ENCODE data around the gene ENTREP1.

The ENTREP1 gene

DNA sequence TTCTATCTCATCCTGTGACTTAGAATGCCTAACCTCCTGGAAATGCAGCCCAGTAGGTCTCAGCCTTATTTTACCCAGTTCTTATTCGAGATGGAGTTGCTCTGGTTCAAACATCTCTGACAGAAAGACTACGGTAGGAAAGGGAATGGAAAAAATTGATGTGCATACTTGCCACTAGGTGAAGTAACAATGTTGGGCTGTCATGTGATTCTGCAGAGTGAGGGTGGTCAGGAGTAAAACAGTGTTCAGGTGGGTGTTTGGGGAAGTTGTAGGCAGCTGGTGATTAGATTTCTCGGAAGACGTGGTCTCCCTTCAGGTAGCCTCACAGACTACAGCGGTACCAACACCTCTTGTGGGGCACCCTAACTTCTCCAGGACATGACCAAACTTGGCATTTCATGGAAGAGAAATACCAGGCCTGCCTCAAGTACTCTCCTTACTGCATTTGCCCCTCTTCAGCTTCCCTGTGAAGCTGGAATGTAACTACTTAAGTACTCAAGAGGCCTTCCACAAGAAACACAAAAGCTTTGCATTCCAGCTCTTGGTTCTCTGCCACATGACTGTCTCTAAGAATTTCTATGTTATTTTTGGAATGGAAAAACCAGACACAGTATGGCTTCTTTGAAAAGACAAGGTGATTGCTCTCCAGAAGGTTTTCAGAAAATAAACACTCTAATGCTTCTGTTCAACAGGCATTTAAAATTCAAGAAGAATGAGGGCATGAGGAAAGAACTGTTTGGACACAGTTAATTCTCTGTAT is 17.4 kb upstream of the ENTREP1 start:
- Mint-ChIP-seq H3K27me3 (ENCODE audit: low read depth) (peaks cover 4% of the 10 kb centered on the region), H3K27ac (no peak overlapping the region), H3K4me3 (no peak overlapping the region), H3K9me3 (peaks cover 8% of the 10 kb centered on the region), H3K4me1 (ENCODE audit: low read depth) (no peaks in the 10 kb centered on the region), H3K36me3 (ENCODE audit: low read depth) (no peaks in the 10 kb centered on the region)

- H3K4me1 Mint-ChIP-seq (ENCODE audit: low read depth): no peaks in the 10 kb centered on the region
- peaks cover 4% of the 10 kb centered on the region for H3K27me3 Mint-ChIP-seq (ENCODE audit: low read depth)
- peaks cover 8% of the 10 kb centered on the region for H3K9me3 Mint-ChIP-seq
- no peak overlapping the region for H3K4me3 Mint-ChIP-seq
- no peak overlapping the region for H3K27ac Mint-ChIP-seq
- H3K36me3 Mint-ChIP-seq (ENCODE audit: low read depth): no peaks in the 10 kb centered on the region
These were observed 16.6 kb upstream of the ENTREP1 start for GRCh38 chr9:69308206-69308931.

GRCh38 chr9:69313175-69313574 is 11.8 kb upstream of the ENTREP1 start:
- Mint-ChIP-seq H3K27me3 (ENCODE audit: low read depth) (peaks cover 4% of the 10 kb centered on the region), H3K9me3 (peaks cover 18% of the 10 kb centered on the region), H3K36me3 (ENCODE audit: low read depth) (no peaks in the 10 kb centered on the region), H3K4me3 (no peak overlapping the region), H3K4me1 (ENCODE audit: low read depth) (no peaks in the 10 kb centered on the region), H3K27ac (no peak overlapping the region)

- no peaks in the 10 kb centered on the region for H3K36me3 Mint-ChIP-seq (ENCODE audit: low read depth)
- H3K9me3 Mint-ChIP-seq: peaks cover 18% of the 10 kb centered on the region
- H3K4me1 Mint-ChIP-seq (ENCODE audit: low read depth): no peaks in the 10 kb centered on the region
- H3K4me3 Mint-ChIP-seq: no peak overlapping the region
- H3K27ac Mint-ChIP-seq: no peak overlapping the region
- no peaks in the 10 kb centered on the region for H3K27me3 Mint-ChIP-seq (ENCODE audit: low read depth)
These were observed 10.5 kb upstream of the ENTREP1 start for GRCh38 chr9:69314547-69314946.

- H3K36me3 Mint-ChIP-seq (ENCODE audit: low read depth): no peaks in the 10 kb centered on the region
- no peak overlapping the region for H3K4me3 Mint-ChIP-seq
- H3K4me1 Mint-ChIP-seq (ENCODE audit: low read depth): no peaks in the 10 kb centered on the region
- peaks cover 15% of the 10 kb centered on the region for H3K9me3 Mint-ChIP-seq
- H3K27ac Mint-ChIP-seq: no peak overlapping the region
- peaks cover 13% of the 10 kb centered on the region for H3K27me3 Mint-ChIP-seq (ENCODE audit: low read depth)
These were observed 7.9 kb upstream of the ENTREP1 start for GRCh38 chr9:69317081-69317480.

DNA sequence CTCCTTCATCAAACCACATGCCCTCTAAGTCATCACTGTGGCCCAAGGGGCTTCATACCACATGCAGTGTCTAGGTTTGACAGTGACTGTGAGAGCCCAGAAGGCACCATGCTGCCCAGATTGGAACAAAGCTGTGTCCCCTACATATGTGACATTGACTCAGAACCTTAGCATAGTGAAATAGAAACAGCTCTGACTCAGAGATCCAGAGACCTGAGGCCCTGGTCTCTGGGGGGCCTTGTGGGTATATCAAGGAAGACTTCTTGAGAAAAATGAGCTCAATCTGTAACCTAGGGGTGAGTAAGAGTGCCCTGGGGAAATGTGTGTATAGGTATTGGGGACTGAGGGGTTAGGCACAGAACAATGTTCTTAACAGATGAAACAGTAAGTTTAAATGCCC is 7.1 kb upstream of the ENTREP1 start:
- Mint-ChIP-seq H3K36me3 (ENCODE audit: low read depth) (no peaks in the 10 kb centered on the region), H3K4me3 (no peak overlapping the region), H3K27ac (no peak overlapping the region), H3K9me3 (peaks cover 10% of the 10 kb centered on the region), H3K27me3 (ENCODE audit: low read depth) (peaks cover 18% of the 10 kb centered on the region), H3K4me1 (ENCODE audit: low read depth) (no peaks in the 10 kb centered on the region)

- Mint-ChIP-seq H3K4me1 (ENCODE audit: low read depth) (no peaks in the 10 kb centered on the region), H3K27me3 (ENCODE audit: low read depth) (peaks cover 32% of the 10 kb centered on the region)
These were observed 5.5 kb upstream of the ENTREP1 start for GRCh38 chr9:69319324-69320025.

DNA sequence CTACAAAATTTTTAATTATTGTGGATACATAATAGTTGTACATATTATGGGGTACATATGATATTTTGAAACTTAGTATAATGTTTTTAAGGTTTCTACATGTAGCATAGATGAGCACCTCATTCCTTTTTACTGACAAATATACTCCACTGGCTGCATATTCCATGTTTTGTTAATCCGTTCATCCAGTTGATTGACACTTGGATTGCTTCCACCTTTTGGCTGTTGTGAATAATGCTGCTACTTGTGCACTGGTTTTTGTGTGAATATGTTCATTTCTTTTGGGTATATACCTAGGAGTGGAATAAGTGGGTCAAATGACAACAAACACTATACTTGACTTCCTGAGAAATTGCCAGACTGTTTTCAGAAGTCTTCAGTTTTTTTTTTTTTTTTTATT is 2.8 kb upstream of the ENTREP1 start:
- Mint-ChIP-seq H3K27me3 (ENCODE audit: low read depth) (peaks cover 51% of the 10 kb centered on the region), H3K9me3 (no peaks in the 10 kb centered on the region), H3K4me1 (ENCODE audit: low read depth) (no peaks in the 10 kb centered on the region), H3K4me3 (no peak overlapping the region), H3K36me3 (ENCODE audit: low read depth) (no peaks in the 10 kb centered on the region), H3K27ac (no peak overlapping the region)

More at GRCh38 chr9:69319324-69320025, 5.5 kb upstream of the ENTREP1 start:
- Mint-ChIP-seq H3K27ac (no peak overlapping the region), H3K36me3 (ENCODE audit: low read depth) (no peaks in the 10 kb centered on the region), H3K9me3 (no peaks in the 10 kb centered on the region), H3K4me3 (no peak overlapping the region)

DNA sequence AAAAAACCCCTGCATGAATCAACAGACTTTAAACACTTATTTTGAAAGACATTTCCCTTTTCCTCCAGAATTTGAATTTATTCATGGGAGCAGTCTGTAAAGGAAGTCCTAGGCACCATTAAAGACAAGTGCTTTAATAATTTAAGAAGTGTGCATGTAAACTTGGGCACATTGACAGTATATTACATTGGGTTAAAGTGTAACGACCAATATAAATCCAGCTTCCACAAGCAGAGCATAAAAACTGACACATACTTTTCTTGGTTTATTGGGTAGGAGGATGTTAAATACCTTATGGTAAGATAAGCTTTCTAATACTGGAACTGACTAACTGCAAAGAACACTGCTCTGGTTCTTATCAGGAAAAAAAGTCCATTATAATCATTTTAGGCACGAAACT is 1.2 kb upstream of the ENTREP1 start:
- Mint-ChIP-seq H3K4me3 (no peak overlapping the region), H3K27me3 (ENCODE audit: low read depth) (peaks cover 66% of the 10 kb centered on the region), H3K4me1 (ENCODE audit: low read depth) (no peaks in the 10 kb centered on the region), H3K27ac (no peak overlapping the region), H3K9me3 (no peaks in the 10 kb centered on the region), H3K36me3 (ENCODE audit: low read depth) (no peaks in the 10 kb centered on the region)

DNA sequence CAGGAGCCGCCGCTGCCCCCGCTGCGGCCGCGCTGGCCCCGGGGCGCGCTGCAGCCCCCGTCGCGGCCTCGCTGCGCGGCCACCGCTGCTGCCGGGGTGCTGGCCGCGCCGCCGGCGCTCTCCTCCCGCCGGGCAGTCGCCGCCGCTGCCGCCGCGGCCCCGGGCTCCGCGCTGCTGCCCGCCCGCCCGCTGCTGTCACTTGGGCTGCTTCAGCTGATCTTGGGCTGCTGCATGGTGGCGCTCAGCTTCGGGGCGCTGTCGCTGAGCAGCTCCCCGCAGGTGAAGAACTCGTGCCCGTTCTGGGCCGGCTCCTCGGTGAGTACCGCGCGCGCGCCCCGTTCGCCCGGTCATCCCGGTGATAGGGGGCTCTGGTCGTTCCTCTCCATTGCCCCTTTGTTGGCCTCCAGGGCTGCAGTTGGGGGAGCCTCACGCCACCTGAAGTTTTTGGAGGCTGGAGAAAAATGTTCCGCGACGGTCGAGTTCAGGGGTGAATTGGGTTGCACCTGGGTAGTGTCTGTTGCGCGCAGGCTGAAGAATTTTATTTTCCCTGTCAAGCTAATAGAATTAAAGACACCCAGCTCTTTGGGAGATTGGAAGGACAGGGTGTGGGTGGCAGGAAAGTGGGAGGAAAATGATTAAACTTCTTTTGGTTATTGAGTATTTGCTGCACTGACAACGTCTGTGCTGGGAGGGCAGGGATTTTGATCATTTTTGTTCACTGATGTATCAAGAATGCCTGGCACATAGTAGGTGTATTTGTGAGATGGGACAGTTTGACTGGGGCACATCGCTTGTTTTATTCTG is 596 bp downstream of the ENTREP1 start:
- no peaks in the 10 kb centered on the region for H3K9me3 Mint-ChIP-seq
- no peak overlapping the region for H3K4me3 Mint-ChIP-seq
- no peaks in the 10 kb centered on the region for H3K36me3 Mint-ChIP-seq (ENCODE audit: low read depth)
- peaks cover 68% of the 10 kb centered on the region for H3K27me3 Mint-ChIP-seq (ENCODE audit: low read depth)
- no peak overlapping the region for H3K27ac Mint-ChIP-seq
- H3K4me1 Mint-ChIP-seq (ENCODE audit: low read depth): no peaks in the 10 kb centered on the region

GRCh38 chr9:69326261-69326660 is 1.2 kb downstream of the ENTREP1 start:
- no peak overlapping the region for H3K4me3 Mint-ChIP-seq
- peaks cover 68% of the 10 kb centered on the region for H3K27me3 Mint-ChIP-seq (ENCODE audit: low read depth)
- H3K27ac Mint-ChIP-seq: no peak overlapping the region
- no peaks in the 10 kb centered on the region for H3K36me3 Mint-ChIP-seq (ENCODE audit: low read depth)
- H3K4me1 Mint-ChIP-seq (ENCODE audit: low read depth): no peaks in the 10 kb centered on the region
- H3K9me3 Mint-ChIP-seq: no peaks in the 10 kb centered on the region

- Mint-ChIP-seq H3K27ac (no peak overlapping the region), H3K9me3 (no peaks in the 10 kb centered on the region), H3K36me3 (ENCODE audit: low read depth) (no peaks in the 10 kb centered on the region), H3K27me3 (ENCODE audit: low read depth) (peaks cover 50% of the 10 kb centered on the region), H3K4me1 (ENCODE audit: low read depth) (no peaks in the 10 kb centered on the region), H3K4me3 (no peak overlapping the region)
These were observed 5.6 kb downstream of the ENTREP1 start for GRCh38 chr9:69330580-69330979.

DNA sequence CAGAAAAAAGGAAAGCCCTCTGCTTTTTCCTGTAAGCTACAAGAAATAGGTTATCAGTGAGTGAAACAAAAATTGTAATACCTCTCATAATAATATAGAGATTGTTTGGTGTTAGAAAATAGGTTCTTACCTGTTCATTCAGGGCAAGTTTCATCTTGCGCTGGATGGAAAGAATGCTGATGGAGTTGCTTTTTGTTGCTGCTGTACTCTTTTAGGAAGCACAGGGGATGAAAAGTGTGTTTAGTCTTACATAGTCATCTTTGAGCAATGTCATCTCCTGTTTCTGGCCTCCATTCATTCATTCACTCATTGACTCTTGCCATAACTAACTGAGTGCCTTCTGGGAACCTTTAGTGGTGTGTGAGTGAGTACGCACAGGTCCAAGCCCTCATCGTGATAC is 6.4 kb downstream of the ENTREP1 start:
- Mint-ChIP-seq H3K4me1 (ENCODE audit: low read depth) (no peaks in the 10 kb centered on the region), H3K36me3 (ENCODE audit: low read depth) (no peaks in the 10 kb centered on the region), H3K27me3 (ENCODE audit: low read depth) (peaks cover 43% of the 10 kb centered on the region), H3K9me3 (no peaks in the 10 kb centered on the region), H3K4me3 (no peak overlapping the region), H3K27ac (no peak overlapping the region)

- H3K27me3 Mint-ChIP-seq (ENCODE audit: low read depth): peaks cover 38% of the 10 kb centered on the region
- H3K9me3 Mint-ChIP-seq: no peaks in the 10 kb centered on the region
- no peak overlapping the region for H3K4me3 Mint-ChIP-seq
- H3K27ac Mint-ChIP-seq: no peak overlapping the region
- H3K36me3 Mint-ChIP-seq (ENCODE audit: low read depth): no peaks in the 10 kb centered on the region
- no peaks in the 10 kb centered on the region for H3K4me1 Mint-ChIP-seq (ENCODE audit: low read depth)
These were observed 7.2 kb downstream of the ENTREP1 start for GRCh38 chr9:69332067-69332685.

Measured in T-helper 1 cell treated with Interleukin-12 subunit alpha and Interleukin-12 subunit beta and Interleukin-4 antibody, amounts not matched to agents 30 μg/mL and 1 μg/mL, for 36 hours (primary cell).